GM12878 (cell line): Measurements from ENCODE around the gene DHDH.

Experiments used
- CBX3 ChIP-seq: fragments of 200-600 bp; sonication (generic); IDR thresholded peaks from 2 replicates; pipeline ENCODE4 v1.6.1; 2016; ENCODE audit warnings: low read depth, borderline replicate concordance
- GABPA ChIP-seq: IDR thresholded peaks from 2 replicates; pipeline ENCODE4 v1.6.1; 2014; ENCODE audit warnings: antibody characterized with exemption, low read depth, mild to moderate bottlenecking, inconsistent platforms
- SMC3 ChIP-seq: IDR thresholded peaks from 2 replicates; pipeline ENCODE4 v1.6.1; 2011; ENCODE audit warnings: low read length, improper control_type of control experiment, borderline replicate concordance
- TF ChIP-seq, protein P1 (sequence below): IDR thresholded peaks from 2 replicates; pipeline ENCODE4 v1.6.1; 2012; ENCODE audit warnings: mild to moderate bottlenecking, low read depth, low read length
- TF ChIP-seq, protein P2 (sequence below), 3 experiments: IDR thresholded peaks in 2 of 3; conservative IDR thresholded peaks in 1 of 3; 2 replicates each; pipeline ENCODE4 v1.5.1; 2011; ENCODE audit warnings: low read depth in 3 of 3, low read length in 3 of 3, mild to moderate bottlenecking in 3 of 3, control low read depth in 2 of 3, moderate library complexity in 2 of 3, inconsistent platforms in 1 of 3, mixed read lengths in 1 of 3; ENCODE audit not compliant: control insufficient read depth in 2 of 3, insufficient read depth in 1 of 3; ENCODE audit errors: extremely low read depth in 1 of 3

DNA sequence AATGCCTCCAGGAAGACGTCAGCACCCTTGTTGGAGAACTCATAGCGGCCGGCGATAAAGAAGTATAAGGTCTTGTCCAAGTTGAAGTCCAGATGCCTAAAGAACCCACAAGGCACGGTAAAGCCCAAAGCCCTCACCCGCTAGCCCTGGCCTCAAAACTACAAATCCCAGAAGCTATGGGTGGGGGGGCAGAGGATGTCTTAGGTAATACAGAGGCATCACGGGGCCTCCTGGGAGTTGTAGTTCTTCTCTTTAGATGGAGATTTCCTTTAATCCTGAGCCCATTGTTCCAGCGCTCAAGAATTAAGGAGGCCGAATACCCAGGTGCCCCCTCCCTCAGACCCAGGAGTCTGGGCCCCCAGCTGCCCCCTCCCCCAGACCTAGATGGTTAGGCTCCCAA lies 48.8 kb downstream of the DHDH start:
- TF ChIP-seq, protein P1, sequence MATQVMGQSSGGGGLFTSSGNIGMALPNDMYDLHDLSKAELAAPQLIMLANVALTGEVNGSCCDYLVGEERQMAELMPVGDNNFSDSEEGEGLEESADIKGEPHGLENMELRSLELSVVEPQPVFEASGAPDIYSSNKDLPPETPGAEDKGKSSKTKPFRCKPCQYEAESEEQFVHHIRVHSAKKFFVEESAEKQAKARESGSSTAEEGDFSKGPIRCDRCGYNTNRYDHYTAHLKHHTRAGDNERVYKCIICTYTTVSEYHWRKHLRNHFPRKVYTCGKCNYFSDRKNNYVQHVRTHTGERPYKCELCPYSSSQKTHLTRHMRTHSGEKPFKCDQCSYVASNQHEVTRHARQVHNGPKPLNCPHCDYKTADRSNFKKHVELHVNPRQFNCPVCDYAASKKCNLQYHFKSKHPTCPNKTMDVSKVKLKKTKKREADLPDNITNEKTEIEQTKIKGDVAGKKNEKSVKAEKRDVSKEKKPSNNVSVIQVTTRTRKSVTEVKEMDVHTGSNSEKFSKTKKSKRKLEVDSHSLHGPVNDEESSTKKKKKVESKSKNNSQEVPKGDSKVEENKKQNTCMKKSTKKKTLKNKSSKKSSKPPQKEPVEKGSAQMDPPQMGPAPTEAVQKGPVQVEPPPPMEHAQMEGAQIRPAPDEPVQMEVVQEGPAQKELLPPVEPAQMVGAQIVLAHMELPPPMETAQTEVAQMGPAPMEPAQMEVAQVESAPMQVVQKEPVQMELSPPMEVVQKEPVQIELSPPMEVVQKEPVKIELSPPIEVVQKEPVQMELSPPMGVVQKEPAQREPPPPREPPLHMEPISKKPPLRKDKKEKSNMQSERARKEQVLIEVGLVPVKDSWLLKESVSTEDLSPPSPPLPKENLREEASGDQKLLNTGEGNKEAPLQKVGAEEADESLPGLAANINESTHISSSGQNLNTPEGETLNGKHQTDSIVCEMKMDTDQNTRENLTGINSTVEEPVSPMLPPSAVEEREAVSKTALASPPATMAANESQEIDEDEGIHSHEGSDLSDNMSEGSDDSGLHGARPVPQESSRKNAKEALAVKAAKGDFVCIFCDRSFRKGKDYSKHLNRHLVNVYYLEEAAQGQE, result no peak
- TF ChIP-seq CBX3, result no peak
- no peak for TF ChIP-seq SMC3
- TF ChIP-seq, protein P2, sequence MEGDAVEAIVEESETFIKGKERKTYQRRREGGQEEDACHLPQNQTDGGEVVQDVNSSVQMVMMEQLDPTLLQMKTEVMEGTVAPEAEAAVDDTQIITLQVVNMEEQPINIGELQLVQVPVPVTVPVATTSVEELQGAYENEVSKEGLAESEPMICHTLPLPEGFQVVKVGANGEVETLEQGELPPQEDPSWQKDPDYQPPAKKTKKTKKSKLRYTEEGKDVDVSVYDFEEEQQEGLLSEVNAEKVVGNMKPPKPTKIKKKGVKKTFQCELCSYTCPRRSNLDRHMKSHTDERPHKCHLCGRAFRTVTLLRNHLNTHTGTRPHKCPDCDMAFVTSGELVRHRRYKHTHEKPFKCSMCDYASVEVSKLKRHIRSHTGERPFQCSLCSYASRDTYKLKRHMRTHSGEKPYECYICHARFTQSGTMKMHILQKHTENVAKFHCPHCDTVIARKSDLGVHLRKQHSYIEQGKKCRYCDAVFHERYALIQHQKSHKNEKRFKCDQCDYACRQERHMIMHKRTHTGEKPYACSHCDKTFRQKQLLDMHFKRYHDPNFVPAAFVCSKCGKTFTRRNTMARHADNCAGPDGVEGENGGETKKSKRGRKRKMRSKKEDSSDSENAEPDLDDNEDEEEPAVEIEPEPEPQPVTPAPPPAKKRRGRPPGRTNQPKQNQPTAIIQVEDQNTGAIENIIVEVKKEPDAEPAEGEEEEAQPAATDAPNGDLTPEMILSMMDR (IDR thresholded peaks at IDR 0.05 in 2 of 3, conservative IDR thresholded peaks at IDR 0.05 in 1 of 3; ENCODE audit: control insufficient read depth in 2 of 3, extremely low read depth in 1 of 3, insufficient read depth in 1 of 3, low read depth in 3 of 3, low read length in 3 of 3), result no peak
- peak; percentile 63; the same call in 1 of the 2 replicates for TF ChIP-seq GABPA
